GM18508 (cell line): ENCODE results near the gene FBXL14.

Experiments used
- ATAC-seq: cut with Tn5 transposase; IDR thresholded peaks from one replicate; pipeline ENCODE4 v1.9.1; 2021; ENCODE audit warnings: moderate number of reproducible peaks; ENCODE audit not compliant: insufficient read depth, unreplicated experiment

The FBXL14 gene

DNA sequence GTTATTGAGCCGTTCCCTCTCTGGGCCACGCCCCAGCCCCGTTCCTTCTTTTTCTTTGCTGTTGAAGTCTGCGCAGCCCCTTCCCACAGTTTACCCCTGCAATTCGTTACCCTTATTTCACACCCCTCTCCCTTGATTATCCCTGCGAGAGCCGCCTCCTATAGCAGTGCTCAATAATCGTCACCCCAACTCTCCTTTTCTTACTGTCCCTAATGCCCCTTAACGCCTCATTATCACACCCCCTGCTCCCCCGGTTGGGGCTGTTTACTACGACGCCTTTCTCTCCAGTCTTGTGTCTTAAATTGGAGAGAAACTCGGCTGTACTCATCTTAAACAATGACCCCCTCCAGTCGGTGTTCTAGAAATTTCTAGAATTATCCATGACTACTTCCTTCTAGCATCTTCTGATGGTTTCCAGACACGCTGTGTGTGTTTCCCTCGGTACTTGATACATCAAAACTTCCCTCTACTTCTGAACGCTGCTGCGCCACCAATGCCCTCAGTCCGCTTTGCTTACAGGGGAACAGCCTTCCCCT, 713 bp upstream of the FBXL14 start:
- ATAC-seq = no peak

GRCh38 chr12:1594006-1594260, 448 bp downstream of the FBXL14 start:
- no peak for ATAC-seq

DNA sequence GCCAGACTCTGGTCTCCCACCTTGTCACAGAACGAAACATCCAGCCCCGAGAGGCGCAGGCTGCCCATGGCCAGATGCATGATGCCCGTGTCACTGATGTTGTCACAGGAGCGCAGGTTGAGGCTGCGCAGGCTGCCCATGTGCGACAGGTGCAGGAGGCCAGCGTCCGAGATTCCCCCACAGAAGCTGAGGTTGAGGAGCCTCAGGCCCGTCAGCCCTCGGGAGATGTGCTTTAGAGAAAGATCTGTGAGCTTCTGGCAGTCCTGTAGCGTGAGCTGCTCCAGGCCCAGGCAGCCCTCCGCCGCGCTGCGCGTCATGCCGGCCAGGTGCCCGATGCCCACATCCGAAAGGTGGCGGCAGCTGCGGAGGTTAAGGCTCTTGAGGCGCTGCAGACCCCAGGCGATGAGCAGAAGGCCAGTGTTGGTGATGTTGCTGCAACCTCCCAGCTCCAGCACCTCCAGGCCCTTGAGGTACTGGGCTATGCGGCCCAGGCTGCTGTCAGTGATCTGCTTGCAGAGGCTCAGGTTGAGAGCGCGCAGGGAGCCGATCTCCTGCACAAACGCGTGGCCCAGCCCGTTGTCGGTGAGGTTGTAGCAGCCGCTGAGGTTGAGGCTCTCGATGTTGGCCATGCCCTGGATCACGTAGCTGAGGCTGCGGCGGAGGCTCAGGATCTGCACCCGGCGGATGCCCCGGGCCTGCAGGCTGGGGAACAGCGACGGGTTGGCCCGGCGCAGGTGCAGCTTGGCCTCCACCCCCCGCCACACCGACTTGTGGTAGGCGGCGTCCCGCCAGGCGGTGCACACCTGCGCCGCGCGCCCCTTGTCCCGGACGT, 991 bp downstream of the FBXL14 start:
- ATAC-seq = no peak

GRCh38 chr12:1592444-1593173, 1.8 kb downstream of the FBXL14 start:
- no peak for ATAC-seq

DNA sequence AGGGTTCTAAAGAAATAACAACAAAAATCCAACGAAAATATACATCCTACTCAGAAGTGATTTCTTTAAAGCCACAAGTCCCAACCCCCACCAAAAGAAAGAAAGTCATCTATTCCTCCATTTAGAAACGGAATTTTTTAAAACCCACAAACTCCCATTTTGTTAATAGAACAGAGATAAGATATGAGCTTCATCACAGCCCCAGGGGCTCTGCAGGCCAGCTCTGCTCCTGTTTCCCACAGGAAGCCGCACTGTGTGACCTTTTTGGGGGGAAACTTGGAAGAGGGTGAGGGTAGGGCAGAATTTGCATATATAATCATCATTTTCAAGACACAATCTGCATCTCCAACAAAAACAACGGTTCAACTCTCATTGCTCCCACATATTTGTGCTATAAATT, 2.8 kb downstream of the FBXL14 start:
- no peak for ATAC-seq

DNA sequence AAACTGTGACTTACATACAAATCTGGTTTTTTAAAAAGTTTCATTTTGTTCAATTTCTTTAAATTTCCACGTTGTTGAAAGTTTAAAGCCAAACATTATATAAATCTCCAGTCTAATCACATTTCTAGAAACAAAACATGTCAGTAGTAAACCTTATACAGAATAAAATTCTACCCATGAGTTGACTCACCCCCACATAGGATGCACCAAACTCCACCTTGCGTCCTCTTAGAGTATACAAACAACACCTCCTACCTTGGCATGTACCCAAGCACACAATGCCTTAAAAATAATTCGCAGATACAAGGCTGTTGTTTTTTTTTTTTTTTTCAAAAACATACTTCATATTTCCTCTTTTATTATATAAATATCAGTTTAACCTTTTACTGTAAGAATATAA, 3.3 kb downstream of the FBXL14 start:
- ATAC-seq = no peak

- ATAC-seq = no peak
These were observed 4.0 kb downstream of the FBXL14 start for GRCh38 chr12:1590221-1590979.

DNA sequence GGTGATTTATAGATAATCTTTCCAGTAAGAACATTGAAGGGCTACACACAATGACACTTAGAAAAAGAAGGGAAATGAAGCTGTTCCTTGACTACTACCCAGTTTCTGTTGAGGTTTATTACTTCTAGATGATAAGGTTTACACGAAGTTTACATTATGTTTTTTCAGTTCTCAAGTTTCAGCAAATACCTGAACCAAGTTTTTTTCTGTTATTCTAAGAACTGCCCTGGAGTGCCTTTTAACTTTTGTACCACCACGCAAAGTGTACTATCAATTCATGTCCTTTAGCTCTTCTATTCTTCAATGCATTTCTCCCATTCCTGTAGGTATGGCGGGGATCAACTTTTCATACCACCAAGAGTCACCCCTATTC, 5.8 kb downstream of the FBXL14 start:
- ATAC-seq = no peak

DNA sequence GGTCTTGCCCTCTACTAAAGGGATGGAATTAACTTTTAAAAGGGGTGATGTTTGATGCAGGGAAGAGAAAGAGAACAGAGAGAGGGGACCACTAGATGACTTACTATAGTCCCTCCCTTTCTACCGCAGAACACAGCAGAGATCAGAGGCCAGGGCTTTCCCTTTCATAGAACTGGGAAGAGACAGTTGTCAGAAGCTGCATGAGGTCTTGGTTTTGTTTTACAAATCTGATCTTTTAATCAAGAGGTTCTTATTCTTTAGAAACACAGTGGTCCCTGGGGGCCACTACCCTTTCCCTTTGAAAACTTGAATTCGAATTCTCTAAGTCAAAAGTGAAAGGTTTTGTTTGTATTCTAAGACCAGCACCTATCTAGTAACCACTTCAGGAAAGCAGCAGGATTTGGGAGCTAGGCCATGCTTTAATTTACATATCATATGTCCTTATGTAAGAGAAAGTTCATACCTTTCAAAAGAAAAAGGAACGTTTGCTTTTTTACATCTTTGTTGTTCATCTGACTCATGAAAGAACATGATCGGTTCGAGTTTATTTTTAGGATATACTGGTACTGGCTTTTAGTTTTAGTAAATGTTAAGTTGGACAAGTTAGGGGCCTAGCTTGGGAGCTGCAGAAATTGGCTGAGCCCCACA, 6.3 kb downstream of the FBXL14 start:
- ATAC-seq = no peak

DNA sequence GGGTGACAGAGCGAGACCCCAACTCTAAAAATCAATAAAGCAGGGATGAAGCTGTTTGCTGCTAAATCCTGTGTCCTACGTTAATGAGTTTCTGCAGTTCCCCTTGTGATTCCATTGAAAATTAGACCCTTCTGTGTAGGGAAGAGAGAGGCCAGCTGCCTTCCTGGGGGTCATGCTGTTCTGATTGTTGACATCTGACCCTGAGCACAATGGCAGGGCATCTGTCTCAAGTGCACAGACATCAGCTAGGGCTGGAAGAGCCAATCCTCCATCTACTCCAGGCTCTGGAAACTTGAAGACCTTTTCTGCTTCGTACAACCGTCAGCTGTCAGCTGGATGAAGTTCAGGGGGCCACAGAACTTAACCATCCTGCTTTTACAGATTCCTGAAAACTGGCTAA, 10.1 kb downstream of the FBXL14 start:
- ATAC-seq = no peak

DNA sequence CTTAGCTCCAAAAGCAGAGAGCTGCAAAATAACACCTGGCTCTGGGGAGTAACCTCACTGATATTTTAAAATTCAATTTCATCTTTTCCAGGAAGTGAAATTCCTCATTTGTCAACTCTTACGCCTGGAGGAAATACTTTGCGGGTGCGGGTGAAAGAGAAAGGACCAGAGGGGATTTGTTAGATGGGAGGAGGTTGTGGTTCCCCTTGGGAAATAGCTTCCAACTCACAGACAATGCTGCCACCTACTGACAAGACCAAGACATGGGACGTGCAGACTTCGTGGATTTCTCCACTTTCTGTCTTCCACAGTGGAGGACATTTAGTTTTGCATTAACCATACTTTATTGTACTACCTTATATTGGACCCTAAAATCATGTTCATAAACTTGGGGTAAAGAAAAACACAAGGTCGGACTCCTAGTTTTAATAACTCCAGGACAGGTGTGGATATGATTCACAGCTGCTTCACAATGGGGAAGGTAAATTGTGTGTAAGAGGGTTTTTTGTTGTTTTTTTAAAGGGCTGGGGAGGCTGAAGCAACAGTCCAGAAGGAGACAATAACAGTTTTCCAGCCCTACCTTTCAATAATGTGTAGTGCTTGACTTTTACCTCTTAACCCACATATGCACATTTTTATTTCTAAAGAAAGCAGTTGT, 10.8 kb downstream of the FBXL14 start:
- ATAC-seq = no peak

- ATAC-seq = no peak
These were observed 11.7 kb downstream of the FBXL14 start for GRCh38 chr12:1582709-1583050.

DNA sequence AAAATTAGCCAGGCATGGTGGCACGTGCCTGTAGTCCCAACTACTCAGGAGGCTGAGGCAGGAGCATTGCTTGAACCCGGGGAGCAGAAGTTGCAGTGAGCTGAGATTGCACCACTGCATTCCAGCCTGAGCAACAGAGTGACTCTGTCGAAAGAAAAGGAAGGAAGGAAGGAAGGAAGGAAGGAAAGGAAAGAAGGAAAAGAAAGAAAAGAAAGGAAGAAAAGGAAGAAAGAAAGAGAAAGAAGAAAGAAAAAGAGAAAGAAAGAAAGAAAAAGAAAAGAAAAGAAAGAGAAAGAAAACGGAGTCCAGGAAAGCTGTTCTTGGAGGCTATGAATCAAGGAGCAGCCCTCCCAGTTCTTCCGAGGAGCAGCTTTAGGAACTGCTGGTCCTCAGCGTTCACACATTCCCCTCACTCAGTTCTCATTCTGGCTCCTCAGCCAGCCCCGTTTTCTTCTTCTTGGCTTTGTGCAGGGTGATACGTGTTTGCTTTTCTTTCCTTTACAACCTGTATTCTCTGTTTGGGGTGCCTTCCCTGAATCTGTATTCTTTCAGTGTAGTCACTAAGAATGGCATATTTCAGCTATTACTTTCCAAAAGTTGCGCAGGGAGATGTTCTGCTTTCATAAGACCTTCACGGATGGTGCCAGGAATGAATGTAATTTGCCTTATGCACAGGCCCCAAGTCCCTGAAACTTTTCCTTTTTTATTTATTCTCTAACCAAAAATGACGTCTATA, 12.2 kb downstream of the FBXL14 start:
- no peak for ATAC-seq

DNA sequence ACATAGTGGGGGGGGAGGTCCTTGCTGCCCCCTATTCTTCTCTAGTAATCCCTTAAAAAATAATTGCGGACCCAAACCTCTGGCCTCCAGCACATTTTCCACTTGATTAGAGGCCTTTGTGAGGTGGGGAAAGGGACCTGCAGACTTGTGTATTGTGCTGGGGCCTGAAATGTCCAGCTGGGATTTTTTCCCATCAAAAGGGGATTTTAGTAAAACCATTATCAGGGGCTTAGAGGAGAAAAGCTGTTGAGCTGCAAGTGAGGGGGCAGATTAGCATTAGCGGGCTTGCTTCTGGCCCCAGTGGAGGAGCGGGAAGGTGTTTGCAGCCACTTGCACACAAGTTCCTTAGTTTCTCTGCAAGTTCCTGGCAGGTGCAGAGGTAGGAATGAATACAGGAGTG, 13.9 kb downstream of the FBXL14 start:
- ATAC-seq = no peak

GRCh38 chr12:1579651-1580435, 14.5 kb downstream of the FBXL14 start:
- ATAC-seq = no peak

DNA sequence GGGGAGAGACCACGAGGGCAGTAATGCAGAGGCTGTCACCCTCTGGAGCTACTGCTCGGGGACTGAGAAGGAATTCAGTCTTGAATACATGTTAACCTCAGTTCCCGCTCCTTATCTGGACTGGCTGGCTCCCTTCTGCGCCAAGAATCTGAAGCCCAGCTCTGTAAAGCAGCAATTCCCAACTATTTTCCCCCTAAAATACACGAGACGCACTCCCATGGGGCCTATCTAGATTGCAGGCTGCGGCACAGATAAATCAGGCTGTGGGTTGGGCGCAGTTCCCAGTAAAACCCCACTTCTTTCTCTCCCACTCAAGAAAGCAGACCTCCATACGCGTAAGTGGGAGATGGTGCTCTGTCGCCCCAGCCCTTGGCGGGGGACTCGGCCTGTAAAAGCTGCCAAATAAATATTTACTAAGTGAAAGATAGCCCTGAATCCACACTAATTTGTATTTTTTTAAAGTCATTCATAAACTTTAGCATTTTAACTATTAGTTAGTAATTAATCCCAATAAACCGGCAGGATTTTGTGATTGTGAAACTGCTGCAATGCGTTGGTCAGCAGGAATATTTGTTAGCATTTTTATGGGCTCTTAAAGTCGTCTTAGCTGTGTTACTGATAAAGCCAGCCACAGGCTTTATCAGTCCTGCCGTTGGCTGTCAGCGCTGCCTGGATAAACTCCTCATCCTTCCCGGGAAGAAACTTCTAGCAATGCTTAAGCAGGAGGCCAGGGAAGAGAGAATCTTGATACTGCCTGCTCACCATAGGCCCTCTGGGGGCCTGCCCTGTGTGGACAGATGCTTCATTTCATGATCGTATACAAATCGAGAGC, 17.8 kb downstream of the FBXL14 start:
- ATAC-seq = no peak

DNA sequence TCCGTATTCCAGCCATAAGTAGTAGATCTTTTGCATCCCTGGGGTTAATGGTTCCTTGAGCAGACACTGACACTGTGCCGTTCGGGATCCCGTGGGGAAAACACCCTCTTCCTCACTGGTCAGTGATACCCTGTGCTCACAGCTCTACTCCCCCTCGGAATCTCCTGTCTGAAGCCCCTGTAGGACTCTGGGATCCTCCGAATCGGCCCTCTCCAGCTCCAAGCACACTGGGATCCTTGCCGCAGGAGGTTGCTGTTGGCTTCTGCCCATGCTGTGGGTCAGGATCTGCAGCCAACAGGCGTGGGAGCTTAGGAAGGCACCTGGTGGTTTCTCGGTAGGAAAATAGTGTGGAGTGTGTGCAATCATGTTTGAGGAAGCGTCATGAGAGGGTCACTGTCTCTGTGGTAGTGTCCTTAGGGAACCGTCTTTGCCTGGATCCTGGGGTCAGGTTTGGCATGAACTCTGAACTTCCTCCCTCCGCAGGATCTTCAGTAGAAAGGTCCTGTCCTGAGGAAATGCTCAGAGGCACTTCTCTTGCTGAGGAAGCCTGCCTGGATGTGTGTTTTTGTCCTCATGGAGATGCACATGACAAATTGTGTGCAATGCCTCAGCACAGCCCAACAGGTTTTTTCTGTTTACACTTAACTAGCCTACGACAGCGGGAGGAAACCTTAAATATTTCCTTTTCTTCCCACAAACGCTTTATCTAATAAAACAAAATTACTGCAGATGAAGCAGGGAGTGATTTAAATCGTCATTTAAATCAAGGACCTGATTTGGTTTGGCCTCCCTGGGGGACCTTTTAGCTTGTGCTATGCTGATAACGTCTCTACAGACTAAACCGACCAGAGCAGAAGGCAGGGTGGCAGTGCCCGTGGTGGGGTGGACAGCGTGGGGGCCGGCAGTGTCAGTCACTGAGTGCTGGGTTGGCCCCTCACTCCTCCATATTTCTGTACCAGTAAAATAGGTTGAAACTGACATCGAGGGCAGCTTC, 18.7 kb downstream of the FBXL14 start:
- ATAC-seq = no peak
